HG03066 (cell line): ENCODE results near the gene CHD5.

Experiments
- ATAC-seq: cut with Tn5 transposase; IDR thresholded peaks from one replicate; pipeline ENCODE4 v1.9.1; 2021; ENCODE audit warnings: low read depth; ENCODE audit not compliant: unreplicated experiment

Gene CHD5

DNA sequence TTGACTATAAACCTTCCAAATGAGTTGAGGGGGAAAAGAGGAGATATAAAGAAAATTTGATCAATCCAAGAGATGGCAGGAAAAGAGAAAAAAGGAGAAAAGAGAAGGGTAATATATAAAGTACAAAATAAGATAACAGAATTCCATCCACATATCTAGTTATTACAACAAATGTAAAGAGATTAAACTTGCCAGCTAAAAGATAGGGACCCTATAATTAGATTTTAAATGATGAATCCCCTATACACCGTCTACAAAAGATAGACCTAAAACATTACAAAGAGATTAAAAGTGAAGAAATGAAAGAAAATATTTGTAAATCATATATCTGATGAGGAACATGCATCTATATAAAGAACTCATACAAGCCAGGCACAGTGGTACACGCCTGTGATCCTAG is 63.1 kb downstream of the CHD5 start:
- ATAC-seq: no peak

- no peak for ATAC-seq
Measured at GRCh38 chr1:6116137-6116536, 64.0 kb downstream of the CHD5 start.

DNA sequence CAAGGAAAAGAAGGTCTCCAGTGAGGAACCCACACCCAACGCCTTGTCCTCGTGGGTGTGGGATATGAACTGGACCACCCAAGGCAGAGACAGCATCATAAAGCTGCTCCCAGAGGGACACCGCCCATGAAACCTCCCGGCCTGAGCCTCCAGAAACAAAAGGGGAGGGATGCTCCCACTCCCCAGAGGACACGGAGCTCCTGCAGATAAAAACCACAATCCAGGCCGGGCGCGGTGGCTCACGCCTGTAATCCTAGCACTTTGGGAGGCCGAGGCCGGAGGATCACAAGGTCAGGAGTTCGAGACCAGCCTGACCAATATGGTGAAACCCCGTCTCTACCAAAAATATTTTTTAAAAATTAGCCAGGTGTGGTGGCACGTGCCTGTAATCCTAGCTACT is 66.4 kb downstream of the CHD5 start:
- ATAC-seq: no peak

GRCh38 chr1:6113116-6113515 is 67.0 kb downstream of the CHD5 start:
- no peak for ATAC-seq

DNA sequence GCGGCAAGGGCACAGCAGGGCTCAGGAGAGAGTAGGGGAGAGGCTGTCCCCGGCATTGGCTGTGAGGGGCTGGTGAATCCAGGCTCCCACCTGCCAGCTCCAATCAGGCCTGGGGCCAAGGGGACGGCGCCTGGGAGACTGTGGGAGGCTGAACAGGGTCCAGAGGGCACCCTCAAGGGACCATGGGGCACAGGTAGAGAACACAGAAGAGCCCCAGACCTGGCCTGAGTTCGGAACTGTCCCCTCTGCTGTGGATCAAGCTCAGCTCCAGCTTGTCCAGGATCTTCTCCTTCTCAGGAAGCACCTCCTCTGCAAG is 67.5 kb downstream of the CHD5 start:
- ATAC-seq: no peak

GRCh38 chr1:6111991-6112689 is 68.0 kb downstream of the CHD5 start:
- no peak for ATAC-seq

GRCh38 chr1:6111571-6111970 is 68.5 kb downstream of the CHD5 start:
- no peak for ATAC-seq

- no peak for ATAC-seq
Measured at GRCh38 chr1:6110326-6110725, 69.8 kb downstream of the CHD5 start.

- no peak for ATAC-seq
Measured at GRCh38 chr1:6109688-6110087, 70.4 kb downstream of the CHD5 start.

- no peak for ATAC-seq
Measured at GRCh38 chr1:6108937-6109614, 71.0 kb downstream of the CHD5 start.

GRCh38 chr1:6108476-6108875 is 71.6 kb downstream of the CHD5 start:
- no peak for ATAC-seq

DNA sequence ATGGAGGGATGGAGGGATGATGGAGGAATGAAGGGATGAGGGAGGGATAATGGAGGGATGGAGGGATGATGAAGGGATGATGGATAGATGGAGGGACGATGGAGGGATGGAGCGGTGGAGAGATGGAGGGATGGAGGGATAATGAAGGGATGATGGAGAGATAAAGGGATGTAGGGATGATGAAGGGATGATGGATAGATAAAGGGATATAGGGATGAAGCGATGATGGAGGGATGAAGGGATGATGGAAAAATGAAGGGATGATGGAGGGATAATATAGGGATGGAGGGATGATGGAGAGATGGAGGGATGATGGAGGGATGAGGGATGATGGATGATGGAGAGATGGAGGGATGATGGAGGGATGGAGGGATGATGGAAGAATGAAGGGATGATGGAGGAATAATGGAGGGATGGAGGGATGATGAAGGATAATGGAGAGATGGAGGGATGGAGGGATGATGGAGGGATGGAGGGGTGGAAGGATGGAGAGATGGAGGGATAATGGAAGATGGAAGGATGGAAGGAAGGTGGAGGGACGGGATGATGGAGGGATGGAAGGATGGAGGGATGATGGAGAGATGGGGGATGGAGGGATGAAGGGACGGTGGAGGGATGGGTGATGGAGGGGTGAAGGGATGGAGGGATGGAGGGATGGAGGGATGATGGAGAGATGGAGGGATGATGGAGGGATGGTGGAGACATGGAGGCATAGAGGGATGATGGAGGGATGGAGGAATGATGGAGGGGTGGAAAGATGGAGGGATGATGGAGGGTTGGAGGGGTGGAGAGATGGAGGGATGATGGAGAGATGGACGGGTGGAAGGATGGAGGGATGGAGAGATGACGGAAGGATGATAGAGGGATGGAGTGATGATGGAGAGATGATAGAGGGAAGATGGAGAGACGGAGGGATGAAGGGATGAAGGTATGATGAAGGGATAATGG is 72.4 kb downstream of the CHD5 start:
- ATAC-seq: no peak

GRCh38 chr1:6106977-6107376 is 73.1 kb downstream of the CHD5 start:
- ATAC-seq: no peak

- ATAC-seq: no peak
Measured at GRCh38 chr1:6106321-6106731, 73.8 kb downstream of the CHD5 start.

DNA sequence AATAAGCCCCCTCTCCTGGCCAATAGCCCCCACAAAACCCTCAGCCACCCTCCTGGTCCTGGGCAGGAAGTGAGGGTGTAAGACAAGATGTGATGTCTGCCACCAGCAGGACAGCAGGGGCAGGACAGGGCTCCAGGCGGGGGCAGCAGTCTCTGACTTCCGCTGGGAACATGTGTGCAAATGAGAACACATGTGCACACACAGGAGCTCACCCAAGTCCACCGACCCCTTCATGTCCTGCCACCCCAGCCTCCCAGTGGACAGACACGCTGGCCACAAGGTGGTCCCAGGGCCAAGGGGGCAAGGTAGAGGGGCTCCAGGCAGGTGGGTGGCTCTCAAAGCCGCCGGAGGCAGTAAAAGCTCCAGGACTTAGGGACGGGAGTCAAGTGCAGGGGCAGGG is 74.4 kb downstream of the CHD5 start:
- no peak for ATAC-seq

DNA sequence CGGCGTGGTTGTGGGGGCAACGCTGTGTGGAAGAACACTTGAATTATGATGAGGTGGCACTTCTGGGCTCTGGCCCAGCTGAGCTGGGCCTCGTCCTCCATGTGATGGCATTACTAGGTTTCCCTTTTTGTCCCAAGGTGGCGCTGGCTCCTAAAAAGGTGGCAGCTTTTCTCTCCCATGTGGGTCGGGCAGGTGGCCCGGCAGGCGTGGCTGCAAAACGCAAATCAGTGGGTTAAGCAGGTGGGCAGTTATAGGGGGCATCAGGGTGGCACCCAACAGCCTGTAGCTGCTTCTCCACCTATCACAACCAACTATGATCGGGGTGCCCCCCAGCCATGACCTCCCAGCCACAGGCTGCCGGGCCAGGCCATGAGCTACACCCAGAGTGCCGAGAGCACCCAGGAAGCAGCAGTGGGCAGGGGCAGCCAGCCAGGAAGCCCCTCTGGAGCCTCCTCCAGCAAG is 74.9 kb downstream of the CHD5 start:
- no peak for ATAC-seq

DNA sequence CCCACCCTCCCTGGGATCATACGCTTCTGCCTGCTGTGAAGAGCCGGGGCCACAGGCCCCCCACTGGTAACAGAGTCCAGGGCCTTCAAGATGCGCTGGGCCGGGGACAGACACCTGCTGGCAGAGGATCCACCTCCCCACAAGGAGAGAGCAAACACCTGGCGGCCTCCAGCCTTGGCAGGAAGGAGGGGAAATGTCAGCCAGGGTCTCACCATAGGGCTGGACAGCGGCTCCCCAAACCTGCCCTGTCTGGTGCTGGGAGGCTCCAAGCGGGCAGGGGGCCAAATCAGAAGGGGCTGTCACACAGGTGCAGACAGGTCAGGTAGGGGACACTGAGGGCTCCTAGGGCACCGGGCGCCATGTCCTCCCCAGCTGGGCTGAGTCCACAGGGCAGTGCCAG is 75.5 kb downstream of the CHD5 start:
- ATAC-seq: no peak

GRCh38 chr1:6103854-6104530 is 76.1 kb downstream of the CHD5 start:
- no peak for ATAC-seq

DNA sequence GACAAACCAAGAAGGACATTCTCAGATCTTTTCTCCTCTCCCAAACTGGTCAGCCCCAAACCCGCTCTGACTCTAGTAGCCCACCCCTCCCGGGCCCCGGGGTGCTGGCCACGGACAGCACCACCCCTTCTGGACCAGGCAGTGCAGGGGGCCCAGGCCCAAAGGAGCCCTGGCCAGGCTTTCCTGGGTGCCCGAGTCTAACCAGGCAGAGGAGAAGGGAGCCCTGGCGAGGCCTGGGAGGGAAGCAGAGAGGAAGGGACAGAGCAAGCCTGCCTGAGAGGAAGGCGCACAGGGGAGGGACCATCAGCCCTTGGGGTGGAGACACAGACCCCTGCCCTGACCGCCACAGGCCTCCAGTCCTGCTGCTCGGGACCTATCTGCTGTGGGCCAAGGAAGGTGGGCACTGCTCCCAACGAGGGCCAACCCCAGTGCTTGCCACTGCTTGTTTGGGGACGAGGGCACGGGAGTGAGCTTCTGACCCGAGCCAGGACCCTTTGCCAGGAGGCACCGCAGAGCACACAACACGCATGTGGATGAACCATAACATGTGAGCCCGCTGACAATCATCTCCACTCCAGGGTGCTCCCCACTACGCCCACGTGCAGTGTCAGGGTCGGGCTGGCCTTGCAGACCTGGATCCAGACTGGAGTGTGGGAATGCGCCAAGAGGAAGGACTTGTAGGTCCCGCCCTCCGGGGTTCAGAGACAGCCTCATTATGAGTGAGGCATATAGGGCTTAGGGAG is 76.8 kb downstream of the CHD5 start:
- ATAC-seq: no peak

- ATAC-seq: no peak
Measured at GRCh38 chr1:6102532-6102845, 77.6 kb downstream of the CHD5 start.
